ENCODE measurements around the gene KPNB1. TPM values are rescaled to one million over a fixed set of nuclear protein-coding genes. Genes with fewer than 3 reads are reported as not detected.

Gene KPNB1
- total and polyA plus RNA-seq, 2 experiments from 2014 or later, result 274 to 599 TPM

DNA sequence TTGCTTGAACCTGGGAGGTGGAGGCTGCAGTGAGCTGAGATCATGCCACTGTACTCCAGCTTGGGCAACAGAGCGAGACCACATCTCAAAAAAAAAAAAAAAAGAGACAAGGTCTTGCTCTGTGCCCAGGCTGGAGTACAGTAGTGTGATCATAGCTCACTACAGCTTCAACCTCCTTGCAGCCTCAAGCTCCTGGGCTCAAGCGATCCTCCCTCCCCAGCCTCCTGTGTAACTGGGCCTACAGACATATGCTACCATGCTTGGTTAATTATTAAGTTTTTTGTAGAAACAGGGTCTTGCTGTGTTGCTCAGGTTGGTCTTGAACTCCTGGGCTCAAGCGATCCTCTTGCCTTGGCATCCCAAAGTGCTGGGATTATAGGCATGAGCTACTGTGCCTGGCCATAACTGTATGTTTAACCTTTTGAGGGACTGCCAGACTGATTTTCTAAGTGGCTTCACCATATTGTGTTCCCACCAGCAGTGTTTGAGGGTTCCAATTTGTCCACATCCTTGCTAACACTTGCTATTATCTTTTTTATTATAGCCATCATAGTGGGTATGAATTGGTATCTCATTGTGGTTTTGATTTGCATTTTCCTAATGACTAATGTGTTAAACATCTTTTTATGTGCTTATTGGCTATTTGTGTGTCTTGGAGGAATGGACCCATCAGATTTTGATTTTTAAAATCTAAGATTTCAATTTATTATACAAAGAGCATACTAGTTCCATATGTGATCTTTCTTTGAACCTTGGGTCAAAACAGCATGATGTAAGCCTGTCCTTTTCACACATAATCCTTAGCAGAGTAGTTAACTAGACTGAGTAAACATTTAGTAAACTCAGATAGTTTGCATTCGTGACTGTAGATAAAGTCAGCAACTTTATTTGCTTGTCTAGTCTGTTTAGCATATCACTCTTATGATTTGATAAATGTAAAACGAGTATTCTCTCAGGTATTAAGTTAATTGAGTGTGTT, 38.1 kb upstream of the KPNB1 start:
- no peak overlapping the region for H3K27ac ChIP-seq (ENCODE audit: low read depth)
- ATAC-seq, result no peak
- no peaks in the 10 kb centered on the region for H3K4me1 ChIP-seq (ENCODE audit: insufficient read depth)

More for the DNA sequence above, 38.1 kb upstream of the KPNB1 start:
- no peak overlapping the region for H3K4me3 Mint-ChIP-seq
- Histone ChIP-seq H3K4me3 (no peak overlapping the region), H3F3A (replicated peaks; ENCODE audit: low read depth) (peaks cover 5% of the 10 kb centered on the region; the same call in 1 of the 2 replicates), H2AFZ (no peak overlapping the region), H3K27me3 (ENCODE audit: insufficient read depth) (no peaks in the 10 kb centered on the region), H3K79me2 (replicated peaks; ENCODE audit: insufficient read depth) (no peaks in the 10 kb centered on the region), H3K36me3 (ENCODE audit: insufficient read depth) (peaks cover 16% of the 10 kb centered on the region; the same call in 1 of the 2 replicates), H4K20me1 (replicated peaks; ENCODE audit: insufficient read depth) (no peaks in the 10 kb centered on the region; the same call in 1 of the 2 replicates), H3K9me2 (ENCODE audit: insufficient read depth) (no peaks in the 10 kb centered on the region), H3K4me2 (no peak overlapping the region)
- H3K36me3 Mint-ChIP-seq (ENCODE audit: low read depth), result peaks cover 52% of the 10 kb centered on the region
- TF ChIP-seq ZNF114 (CRISPR knock-in tag; IDR thresholded peaks at IDR 0.05), result no peak
- no peak for TF ChIP-seq ZNF462 (CRISPR knock-in tag; IDR thresholded peaks at IDR 0.05)
- no peak for TF ChIP-seq JUNB (IDR thresholded peaks at IDR 0.05; ENCODE audit: unreplicated experiment)
- TF ChIP-seq EZH2phosphoT487 (IDR thresholded peaks at IDR 0.05; ENCODE audit: unreplicated experiment), result no peak
- TF ChIP-seq ZNF331 (CRISPR knock-in tag; IDR thresholded peaks at IDR 0.05; ENCODE audit: low read depth), result no peak
- TF ChIP-seq CREB1 (CRISPR knock-in tag; IDR thresholded peaks at IDR 0.05; ENCODE audit: low read depth), result no peak
- no peak for TF ChIP-seq REST (IDR thresholded peaks at IDR 0.05; ENCODE audit: unreplicated experiment)
- TF ChIP-seq, protein P1, sequence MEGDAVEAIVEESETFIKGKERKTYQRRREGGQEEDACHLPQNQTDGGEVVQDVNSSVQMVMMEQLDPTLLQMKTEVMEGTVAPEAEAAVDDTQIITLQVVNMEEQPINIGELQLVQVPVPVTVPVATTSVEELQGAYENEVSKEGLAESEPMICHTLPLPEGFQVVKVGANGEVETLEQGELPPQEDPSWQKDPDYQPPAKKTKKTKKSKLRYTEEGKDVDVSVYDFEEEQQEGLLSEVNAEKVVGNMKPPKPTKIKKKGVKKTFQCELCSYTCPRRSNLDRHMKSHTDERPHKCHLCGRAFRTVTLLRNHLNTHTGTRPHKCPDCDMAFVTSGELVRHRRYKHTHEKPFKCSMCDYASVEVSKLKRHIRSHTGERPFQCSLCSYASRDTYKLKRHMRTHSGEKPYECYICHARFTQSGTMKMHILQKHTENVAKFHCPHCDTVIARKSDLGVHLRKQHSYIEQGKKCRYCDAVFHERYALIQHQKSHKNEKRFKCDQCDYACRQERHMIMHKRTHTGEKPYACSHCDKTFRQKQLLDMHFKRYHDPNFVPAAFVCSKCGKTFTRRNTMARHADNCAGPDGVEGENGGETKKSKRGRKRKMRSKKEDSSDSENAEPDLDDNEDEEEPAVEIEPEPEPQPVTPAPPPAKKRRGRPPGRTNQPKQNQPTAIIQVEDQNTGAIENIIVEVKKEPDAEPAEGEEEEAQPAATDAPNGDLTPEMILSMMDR (conservative IDR thresholded peaks at IDR 0.05; ENCODE audit: low read depth in 2 of 2), result no peak
- TF ChIP-seq STAT1 (IDR thresholded peaks at IDR 0.05; ENCODE audit: unreplicated experiment), result no peak
- TF ChIP-seq POLR2AphosphoS5 (IDR thresholded peaks at IDR 0.05; ENCODE audit: low read depth), result no peak
- H3K27ac Mint-ChIP-seq, result peak overlapping the region; percentile 51; the same call in 1 of the 2 replicates
- H3K9me3 Mint-ChIP-seq, result no peaks in the 10 kb centered on the region
- no peak for DNase-seq (ENCODE audit: low spot score)
- H3K27me3 Mint-ChIP-seq (ENCODE audit: insufficient read depth, low read depth, poor library complexity), result no peaks in the 10 kb centered on the region
- no peaks in the 10 kb centered on the region for H3K4me1 Mint-ChIP-seq
